GM12878 (cell line): ENCODE results near the gene TAAR8.

Experiments
- CBX3 ChIP-seq: fragments of 200-600 bp; sonication (generic); IDR thresholded peaks from 2 replicates; pipeline ENCODE4 v1.6.1; 2016; ENCODE audit warnings: low read depth, borderline replicate concordance
- CTCF ChIP-seq, 3 experiments: IDR thresholded peaks in 2 of 3; conservative IDR thresholded peaks in 1 of 3; 2 replicates each; pipeline ENCODE4 v1.5.1; 2011; ENCODE audit warnings: low read depth in 3 of 3, low read length in 3 of 3, mild to moderate bottlenecking in 3 of 3, control low read depth in 2 of 3, moderate library complexity in 2 of 3, inconsistent platforms in 1 of 3, mixed read lengths in 1 of 3; ENCODE audit not compliant: control insufficient read depth in 2 of 3, insufficient read depth in 1 of 3; ENCODE audit errors: extremely low read depth in 1 of 3
- E2F4 ChIP-seq: IDR thresholded peaks from 2 replicates; pipeline ENCODE4 v1.6.1; 2012; ENCODE audit warnings: low read depth, low read length, improper control_type of control experiment
- EP300 ChIP-seq, 2 experiments: fragments of 150-350 bp in 1 of 2; IDR thresholded peaks; 2 replicates each; pipeline ENCODE4 v1.6.1; 2011 to 2012; ENCODE audit warnings: low read depth in 2 of 2, low read length in 2 of 2, borderline replicate concordance in 1 of 2, improper control_type of control experiment in 1 of 2, inconsistent platforms in 1 of 2; ENCODE audit not compliant: control insufficient read depth in 1 of 2
- JUND ChIP-seq: IDR thresholded peaks from 2 replicates; pipeline ENCODE4 v1.6.1; 2012; ENCODE audit warnings: low read depth, mild to moderate bottlenecking, low read length, improper control_type of control experiment, moderate library complexity
- PBX3 ChIP-seq: IDR thresholded peaks from 2 replicates; pipeline ENCODE4 v1.6.1; 2011; ENCODE audit warnings: mild to moderate bottlenecking, low read depth, low read length, moderate library complexity; ENCODE audit not compliant: insufficient replicate concordance
- POLR2A ChIP-seq: IDR thresholded peaks from 2 replicates; pipeline ENCODE4 v1.6.1; 2011; ENCODE audit warnings: low read depth, mild to moderate bottlenecking, low read length
- POLR2AphosphoS5 ChIP-seq: IDR thresholded peaks from 2 replicates; pipeline ENCODE4 v1.6.1; 2011; ENCODE audit warnings: mild to moderate bottlenecking, low read length, inconsistent platforms

DNA sequence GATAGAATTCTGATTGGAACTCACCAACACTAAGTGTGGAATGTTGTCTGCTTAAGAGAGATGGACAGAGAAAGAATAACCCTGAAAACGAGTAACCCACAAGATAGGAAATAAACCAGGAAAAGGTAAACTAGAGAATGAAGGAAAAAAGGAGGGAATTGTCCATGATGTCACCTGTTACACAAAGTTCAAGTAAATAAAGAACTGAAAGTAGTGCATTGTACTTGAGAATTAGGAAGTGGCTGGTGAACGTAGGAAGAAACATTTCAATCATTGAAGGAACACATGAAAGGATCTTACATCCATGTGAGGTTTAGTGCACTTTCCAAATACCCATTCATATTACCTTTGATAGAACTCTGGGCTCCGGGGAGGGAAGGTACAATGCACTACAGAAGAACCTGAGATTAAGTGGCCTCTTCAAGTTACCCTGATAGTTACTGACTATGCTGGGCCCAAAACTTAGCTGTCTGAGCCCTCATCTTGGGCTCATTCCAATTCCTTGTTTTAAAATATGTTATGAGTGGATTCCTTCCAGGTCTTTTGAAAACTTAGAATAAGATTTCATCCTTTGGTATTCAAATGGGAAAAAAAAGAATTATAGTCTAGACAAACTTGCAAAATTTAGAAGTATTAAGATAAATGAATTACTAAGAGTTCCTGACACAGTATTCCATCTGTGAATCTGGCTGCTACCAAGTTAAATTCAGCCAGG, 38.5 kb upstream of the TAAR8 start:
- TF ChIP-seq CBX3 (no peak), PBX3 (no peak), POLR2A (no peak), E2F4 (no peak), POLR2AphosphoS5 (no peak), CTCF (IDR thresholded peaks at IDR 0.05 in 2 of 3, conservative IDR thresholded peaks at IDR 0.05 in 1 of 3; ENCODE audit: control insufficient read depth in 2 of 3, extremely low read depth in 1 of 3, insufficient read depth in 1 of 3, low read depth in 3 of 3, low read length in 3 of 3) (no peak), JUND (no peak), EP300 (IDR thresholded peaks at IDR 0.05; ENCODE audit: borderline replicate concordance in 1 of 2, control insufficient read depth in 1 of 2, low read depth in 2 of 2, low read length in 2 of 2) (no peak)
